Neutrophil (primary cell): Measurements from ENCODE around the gene PLXDC2.
"Not testable (repeated sequence)": the region's sequence is repeated elsewhere in the genome, so short reads cannot be mapped to it uniquely, and the experiment has no call there.

Source experiments
- H3K27ac ChIP-seq: fragments of 200-600 bp; sonication (generic); 2 replicates; pipeline ENCODE4 v1.5.1; 2016; ENCODE audit warnings: mild to moderate bottlenecking, moderate library complexity
- H3K27me3 ChIP-seq: fragments of 200-600 bp; sonication (generic); 2 replicates; pipeline ENCODE4 v1.6.0; 2016; ENCODE audit warnings: mild to moderate bottlenecking
- H3K36me3 ChIP-seq: fragments of 200-600 bp; sonication (generic); 2 replicates; pipeline ENCODE4 v1.5.1; 2017
- H3K4me1 ChIP-seq, 2 experiments: fragments of 200-600 bp in 1 of 2; sonication (generic) in 1 of 2; 1 replicate in 1 of 2; 2 replicates in 1 of 2; pipeline versions ENCODE4 v1.5.1 to v1.6.1; 2013 to 2016; ENCODE audit warnings: low read depth in 1 of 2, low read length in 1 of 2, mild to moderate bottlenecking in 1 of 2, moderate library complexity in 1 of 2; ENCODE audit not compliant: control insufficient read depth in 1 of 2, insufficient read depth in 1 of 2
- H3K4me3 ChIP-seq, 2 experiments: fragments of 200-600 bp in 1 of 2; sonication (generic) in 1 of 2; 1 replicate in 1 of 2; 2 replicates in 1 of 2; pipeline ENCODE4 v1.5.1; 2013 to 2016; ENCODE audit warnings: low read depth in 1 of 2, low read length in 1 of 2, mild to moderate bottlenecking in 1 of 2, moderate library complexity in 1 of 2
- H3K9me3 ChIP-seq: fragments of 200-600 bp; sonication (generic); 2 replicates; pipeline ENCODE4 v1.5.1; 2016
- TF ChIP-seq, protein P1 (sequence below): fragments of 200-600 bp; sonication (generic); IDR thresholded peaks from 2 replicates; pipeline ENCODE4 v1.5.1; 2016; ENCODE audit warnings: antibody characterized with exemption

The PLXDC2 gene

DNA sequence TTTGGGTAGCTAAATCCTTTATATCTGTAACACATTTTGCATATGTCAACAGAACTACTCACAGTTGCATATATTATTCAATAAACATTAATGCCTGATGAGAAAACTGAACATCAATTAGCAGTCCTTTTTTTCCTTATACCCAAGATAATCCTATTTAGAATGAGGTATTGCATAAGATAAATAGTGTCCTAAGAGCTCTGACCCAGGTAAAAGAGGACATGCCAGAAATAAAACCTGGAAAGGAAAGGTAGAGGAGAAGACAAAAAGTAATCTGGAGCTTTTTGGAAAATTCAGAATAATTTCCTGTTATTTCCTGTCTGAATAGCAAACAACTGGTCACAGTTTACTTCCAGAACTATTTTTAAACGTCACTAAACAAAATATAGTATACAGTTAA lies 204.4 kb downstream of the PLXDC2 start:
- TF ChIP-seq, protein P1, sequence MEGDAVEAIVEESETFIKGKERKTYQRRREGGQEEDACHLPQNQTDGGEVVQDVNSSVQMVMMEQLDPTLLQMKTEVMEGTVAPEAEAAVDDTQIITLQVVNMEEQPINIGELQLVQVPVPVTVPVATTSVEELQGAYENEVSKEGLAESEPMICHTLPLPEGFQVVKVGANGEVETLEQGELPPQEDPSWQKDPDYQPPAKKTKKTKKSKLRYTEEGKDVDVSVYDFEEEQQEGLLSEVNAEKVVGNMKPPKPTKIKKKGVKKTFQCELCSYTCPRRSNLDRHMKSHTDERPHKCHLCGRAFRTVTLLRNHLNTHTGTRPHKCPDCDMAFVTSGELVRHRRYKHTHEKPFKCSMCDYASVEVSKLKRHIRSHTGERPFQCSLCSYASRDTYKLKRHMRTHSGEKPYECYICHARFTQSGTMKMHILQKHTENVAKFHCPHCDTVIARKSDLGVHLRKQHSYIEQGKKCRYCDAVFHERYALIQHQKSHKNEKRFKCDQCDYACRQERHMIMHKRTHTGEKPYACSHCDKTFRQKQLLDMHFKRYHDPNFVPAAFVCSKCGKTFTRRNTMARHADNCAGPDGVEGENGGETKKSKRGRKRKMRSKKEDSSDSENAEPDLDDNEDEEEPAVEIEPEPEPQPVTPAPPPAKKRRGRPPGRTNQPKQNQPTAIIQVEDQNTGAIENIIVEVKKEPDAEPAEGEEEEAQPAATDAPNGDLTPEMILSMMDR, result no peak
- Histone ChIP-seq H3K9me3 (no peaks in the 10 kb centered on the region), H3K27ac (no peak overlapping the region), H3K4me3 (no peak overlapping the region), H3K4me1 (peaks cover 26 to 27% of the 10 kb centered on the region in 2 experiments), H3K36me3 (no peaks in the 10 kb centered on the region), H3K27me3 (no peaks in the 10 kb centered on the region)

DNA sequence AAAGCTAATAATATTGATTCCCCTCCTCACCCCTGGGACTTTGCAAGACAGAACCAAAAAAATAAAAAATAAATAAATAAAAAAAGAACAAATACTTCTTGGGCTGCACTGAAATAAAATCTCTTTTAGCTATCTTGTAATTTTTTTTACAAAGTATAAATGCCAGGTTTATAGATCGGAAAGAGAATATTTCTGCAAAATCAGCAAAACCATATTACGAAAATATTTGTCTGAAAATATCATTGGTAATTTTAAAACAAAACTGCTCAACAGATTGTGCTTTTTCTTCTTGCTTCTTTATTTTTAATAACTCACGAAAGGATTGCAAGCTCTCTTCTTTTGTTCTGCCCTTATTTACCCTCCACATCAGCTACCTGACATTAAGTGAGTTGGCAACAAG lies 213.3 kb downstream of the PLXDC2 start:
- Histone ChIP-seq H3K36me3 (no peaks in the 10 kb centered on the region), H3K4me1 (no peaks in the 10 kb centered on the region), H3K4me3 (no peak overlapping the region), H3K27ac (no peak overlapping the region), H3K9me3 (no peaks in the 10 kb centered on the region), H3K27me3 (no peaks in the 10 kb centered on the region)
- TF ChIP-seq, protein P1, result no peak

DNA sequence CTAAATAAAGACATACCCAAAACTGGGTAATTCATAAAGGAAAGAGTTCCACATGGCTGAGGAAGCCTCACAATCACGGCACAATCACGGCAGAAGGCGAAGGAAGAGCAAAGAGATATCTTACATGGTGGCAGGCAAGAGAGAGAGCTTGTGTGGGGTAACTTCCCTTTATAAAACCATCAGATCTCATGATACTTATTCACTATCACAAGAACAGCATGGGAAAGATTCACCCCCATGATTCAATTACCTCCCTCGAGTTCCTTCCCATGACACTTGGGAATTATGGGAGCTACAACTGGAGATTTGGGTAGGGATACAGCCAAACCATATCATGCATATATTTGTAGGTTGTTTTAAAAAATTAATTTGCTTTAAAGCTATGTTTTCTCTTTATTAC lies 217.2 kb downstream of the PLXDC2 start:
- Histone ChIP-seq H3K36me3 (no peaks in the 10 kb centered on the region), H3K4me1 (no peaks in the 10 kb centered on the region), H3K4me3 (no peak overlapping the region), H3K27me3 (no peaks in the 10 kb centered on the region), H3K27ac (no peak overlapping the region), H3K9me3 (no peaks in the 10 kb centered on the region)
- TF ChIP-seq, protein P1, result no peak

DNA sequence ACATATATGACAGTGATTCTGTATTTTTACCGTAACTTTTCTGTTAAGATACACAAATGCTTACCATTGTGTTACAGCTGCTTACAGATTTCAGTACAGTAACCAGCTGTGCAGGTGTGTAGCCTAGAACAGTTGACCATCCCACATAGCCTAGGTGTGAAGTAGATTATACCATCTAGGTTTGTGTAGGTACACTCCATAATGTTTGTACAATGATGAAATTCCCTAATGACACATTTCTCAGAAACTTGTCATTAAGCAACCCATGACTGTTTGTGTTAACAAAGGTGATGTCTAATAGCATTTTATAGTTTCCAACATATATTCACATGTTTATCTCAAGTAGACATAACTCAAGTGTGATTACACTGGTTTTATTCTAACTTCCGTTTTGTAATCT lies 218.5 kb downstream of the PLXDC2 start:
- Histone ChIP-seq H3K27me3 (no peaks in the 10 kb centered on the region), H3K4me1 (no peaks in the 10 kb centered on the region), H3K4me3 (no peak overlapping the region), H3K9me3 (no peaks in the 10 kb centered on the region), H3K36me3 (no peaks in the 10 kb centered on the region), H3K27ac (no peak overlapping the region)
- TF ChIP-seq, protein P1, result no peak

DNA sequence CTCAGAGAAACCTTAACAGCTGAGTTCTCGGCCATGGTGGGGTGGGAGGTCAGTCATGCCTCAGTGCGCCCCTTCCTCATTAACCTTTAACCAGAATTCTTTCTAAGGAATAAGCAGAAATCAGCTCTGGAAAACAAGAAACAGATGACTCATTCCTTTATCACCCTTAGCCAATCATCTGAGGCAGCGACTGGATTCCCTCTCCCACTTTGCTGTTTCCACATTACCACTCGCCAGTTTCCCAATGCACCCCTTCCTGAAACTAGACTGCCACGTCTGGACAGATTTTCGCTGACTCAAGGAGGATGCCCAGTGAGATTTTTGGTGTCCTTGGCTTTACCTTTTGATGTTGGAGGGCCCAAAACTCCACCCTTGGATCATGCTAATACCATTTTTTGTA lies 223.8 kb downstream of the PLXDC2 start:
- Histone ChIP-seq H3K9me3 (no peaks in the 10 kb centered on the region), H3K27ac (no peak overlapping the region), H3K36me3 (no peaks in the 10 kb centered on the region), H3K4me3 (no peak overlapping the region), H3K4me1 (no peaks in the 10 kb centered on the region), H3K27me3 (no peaks in the 10 kb centered on the region)
- TF ChIP-seq, protein P1, result no peak

DNA sequence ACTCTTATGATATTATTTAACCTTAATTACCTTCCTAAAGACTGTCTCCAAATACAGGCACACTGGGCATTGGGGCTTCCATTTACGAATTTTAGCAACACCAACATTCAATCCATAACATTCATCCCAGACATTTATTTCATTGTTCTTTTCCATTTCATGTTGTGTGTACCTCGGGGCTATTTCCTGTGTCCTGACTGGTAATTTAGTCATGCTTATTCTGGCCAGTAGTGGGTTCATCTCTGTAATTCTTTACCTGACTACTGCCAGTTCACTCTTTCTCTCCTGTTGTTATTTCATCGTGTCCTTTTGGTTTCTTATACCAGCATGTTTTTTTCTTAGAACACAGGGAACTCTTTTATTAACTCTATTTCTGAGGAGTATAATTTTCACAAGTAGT lies 225.7 kb downstream of the PLXDC2 start:
- Histone ChIP-seq H3K9me3 (no peaks in the 10 kb centered on the region), H3K4me3 (no peak overlapping the region), H3K27me3 (no peaks in the 10 kb centered on the region), H3K4me1 (no peaks in the 10 kb centered on the region), H3K27ac (no peak overlapping the region), H3K36me3 (no peaks in the 10 kb centered on the region)
- TF ChIP-seq, protein P1, result no peak

DNA sequence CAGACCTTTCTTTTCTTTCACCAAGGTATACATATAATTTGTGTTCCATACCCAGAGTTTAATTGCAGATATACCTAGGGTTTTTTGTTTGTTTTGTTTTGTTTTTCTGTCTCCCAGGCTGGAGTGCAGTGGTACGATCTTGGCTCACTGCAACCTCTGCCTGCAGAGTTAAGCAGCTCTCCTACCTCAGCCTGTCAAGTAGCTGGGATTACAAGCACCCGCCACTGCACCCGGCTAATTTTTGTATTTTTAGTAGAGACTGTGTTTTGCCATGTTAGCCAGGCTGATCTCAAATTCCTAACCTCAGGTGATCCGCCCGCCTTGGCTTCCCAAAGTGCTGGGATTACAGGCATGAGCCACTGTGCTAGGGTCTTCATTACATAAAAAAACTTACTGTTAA lies 228.9 kb downstream of the PLXDC2 start:
- H3K27ac ChIP-seq, H3K4me1 ChIP-seq, H3K36me3 ChIP-seq, H3K4me3 ChIP-seq, H3K9me3 ChIP-seq, H3K27me3 ChIP-seq: not testable (repeated sequence)
